ENCODE results near the gene EPHB3.

The EPHB3 gene

DNA sequence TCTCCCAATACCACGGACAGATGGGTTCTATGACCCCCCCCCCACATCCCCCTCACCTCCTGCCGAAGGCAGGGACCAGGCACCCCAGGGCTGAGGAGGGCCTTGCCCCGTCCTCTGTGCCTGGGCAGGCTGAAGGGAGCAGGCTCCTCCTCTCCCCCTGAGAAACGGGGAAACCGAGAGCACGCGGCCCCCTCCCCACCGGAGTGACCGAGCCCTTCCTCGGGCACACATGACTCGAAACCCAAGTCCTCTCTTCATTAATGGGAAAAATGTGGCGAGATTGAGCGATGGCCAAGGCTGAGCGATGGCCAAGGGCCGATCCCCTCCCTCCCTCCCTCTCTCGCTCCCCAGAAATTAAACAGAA lies 7.0 kb downstream of the EPHB3 start:
- TF ChIP-seq CTCF (IDR thresholded peaks at IDR 0.05; ENCODE audit: low read depth, low read length), result no peak
- H3K4me3 ChIP-seq (ENCODE audit: low read depth, low read length), result peak overlapping the region; percentile 46
- no peaks in the 10 kb centered on the region for H3K9me3 ChIP-seq (ENCODE audit: severe bottlenecking)
- H3K27me3 ChIP-seq (ENCODE audit: insufficient read depth, low read depth, severe bottlenecking), result no peaks in the 10 kb centered on the region
- DNase-seq, result no peak
- H3K27ac ChIP-seq, result peak overlapping the region; percentile 54; the same call in 1 of the 2 replicates
- H3K36me3 ChIP-seq, result peaks cover 11% of the 10 kb centered on the region

DNA sequence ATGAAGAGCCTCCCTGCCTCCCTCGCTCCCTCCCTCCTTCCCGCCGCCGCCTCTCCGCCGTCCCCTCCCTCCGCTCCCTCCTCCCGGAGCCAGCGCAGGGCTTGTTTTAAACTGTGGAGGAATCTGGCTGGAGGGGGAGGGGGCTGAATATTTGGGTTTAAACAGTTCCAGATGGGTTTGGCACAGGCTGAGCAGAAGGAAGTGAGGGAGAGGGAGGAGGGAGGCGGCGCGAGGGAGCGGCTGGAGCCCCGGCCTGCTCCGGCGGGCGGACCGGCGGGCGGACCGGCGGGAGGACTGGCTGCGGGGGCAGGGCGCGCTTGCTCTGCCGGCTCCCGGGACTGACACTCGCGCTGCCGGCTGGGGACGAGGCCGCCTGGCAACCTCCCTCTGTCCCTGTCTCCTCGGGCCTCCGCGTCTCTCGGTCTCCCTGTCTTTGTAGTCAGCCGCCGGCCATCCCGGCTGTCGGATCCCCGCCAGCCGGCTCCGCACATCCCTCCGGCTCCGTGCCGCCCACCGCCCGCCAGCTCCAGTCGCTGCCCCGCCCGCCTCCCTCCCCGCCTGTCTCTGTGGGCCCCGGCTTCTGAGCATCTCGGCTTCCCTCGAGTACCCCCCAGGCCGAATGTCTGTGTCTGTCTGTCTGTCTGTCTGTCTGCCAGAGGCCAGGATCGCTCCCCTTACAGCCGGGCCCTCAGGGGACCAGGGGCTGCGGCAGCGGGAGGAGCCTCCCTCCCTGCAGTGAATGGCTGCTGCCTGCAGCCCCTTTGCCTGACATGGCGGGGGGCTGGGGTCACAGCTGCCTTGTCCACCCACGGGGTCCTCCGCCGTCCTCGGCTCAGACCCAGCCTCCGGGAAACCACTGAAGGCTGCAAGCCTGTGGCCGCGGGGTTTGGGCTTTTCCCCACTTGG lies 7.6 kb downstream of the EPHB3 start:
- peak; percentile 52 for DNase-seq
- no peaks in the 10 kb centered on the region for H3K27me3 ChIP-seq (ENCODE audit: insufficient read depth, low read depth, severe bottlenecking)
- peak overlapping the region; percentile 46 for H3K4me3 ChIP-seq (ENCODE audit: low read depth, low read length)
- no peak for TF ChIP-seq CTCF (IDR thresholded peaks at IDR 0.05; ENCODE audit: low read depth, low read length)
- H3K27ac ChIP-seq, result peak overlapping the region; percentile 54; the same call in 1 of the 2 replicates
- H3K9me3 ChIP-seq (ENCODE audit: severe bottlenecking), result no peaks in the 10 kb centered on the region
- peaks cover 11% of the 10 kb centered on the region for H3K36me3 ChIP-seq

DNA sequence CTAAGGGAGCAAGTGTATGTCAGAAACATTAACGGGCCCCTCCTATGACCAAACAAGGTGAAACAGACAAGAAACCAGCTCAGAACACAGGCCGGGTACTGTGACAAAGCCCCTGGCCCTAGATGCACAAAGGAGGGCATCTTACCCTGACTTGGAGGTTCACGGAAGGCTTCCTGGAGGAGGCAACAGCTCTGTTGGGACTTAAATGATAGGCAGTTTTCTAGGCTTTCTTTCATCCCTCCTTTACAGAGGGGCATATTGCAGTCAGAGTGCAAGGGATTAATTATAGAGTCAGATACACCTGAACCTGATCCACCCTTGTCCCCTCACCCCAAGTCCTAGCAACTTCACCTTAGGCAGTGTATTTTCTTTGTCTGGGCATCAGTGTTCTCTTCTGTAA lies 8.4 kb downstream of the EPHB3 start:
- TF ChIP-seq CTCF (IDR thresholded peaks at IDR 0.05; ENCODE audit: low read depth, low read length), result no peak
- no peak overlapping the region for H3K27ac ChIP-seq
- H3K9me3 ChIP-seq (ENCODE audit: severe bottlenecking), result no peaks in the 10 kb centered on the region
- H3K27me3 ChIP-seq (ENCODE audit: insufficient read depth, low read depth, severe bottlenecking), result no peaks in the 10 kb centered on the region
- DNase-seq, result no peak
- no peak overlapping the region for H3K4me3 ChIP-seq (ENCODE audit: low read depth, low read length)
- H3K36me3 ChIP-seq, result peaks cover 11% of the 10 kb centered on the region

DNA sequence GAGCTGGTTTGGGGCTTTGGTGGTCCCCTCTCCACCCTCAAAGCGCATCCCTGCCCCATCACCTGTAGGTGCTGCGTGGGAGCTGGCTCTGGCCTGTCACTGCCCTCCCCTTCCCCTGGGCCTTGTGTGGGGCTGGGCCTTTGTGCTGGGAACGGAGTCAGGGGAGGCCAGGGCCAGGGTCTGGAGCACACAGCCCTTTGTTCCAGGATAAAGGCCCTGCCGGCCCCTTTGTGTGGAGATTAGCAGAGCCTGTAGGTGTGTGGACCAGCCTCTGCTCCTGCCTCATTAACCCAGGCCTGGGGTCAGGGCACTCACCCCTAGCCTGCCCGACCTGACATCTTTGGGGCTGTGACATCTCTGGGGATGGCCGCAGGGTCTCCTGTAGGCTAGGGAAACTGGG lies 8.9 kb downstream of the EPHB3 start:
- no peak overlapping the region for H3K4me3 ChIP-seq (ENCODE audit: low read depth, low read length)
- DNase-seq, result no peak
- no peak overlapping the region; the same call in 1 of the 2 replicates for H3K27ac ChIP-seq
- no peaks in the 10 kb centered on the region for H3K9me3 ChIP-seq (ENCODE audit: severe bottlenecking)
- no peak for TF ChIP-seq CTCF (IDR thresholded peaks at IDR 0.05; ENCODE audit: low read depth, low read length)
- H3K36me3 ChIP-seq, result peaks cover 11% of the 10 kb centered on the region
- H3K27me3 ChIP-seq (ENCODE audit: insufficient read depth, low read depth, severe bottlenecking), result no peaks in the 10 kb centered on the region

DNA sequence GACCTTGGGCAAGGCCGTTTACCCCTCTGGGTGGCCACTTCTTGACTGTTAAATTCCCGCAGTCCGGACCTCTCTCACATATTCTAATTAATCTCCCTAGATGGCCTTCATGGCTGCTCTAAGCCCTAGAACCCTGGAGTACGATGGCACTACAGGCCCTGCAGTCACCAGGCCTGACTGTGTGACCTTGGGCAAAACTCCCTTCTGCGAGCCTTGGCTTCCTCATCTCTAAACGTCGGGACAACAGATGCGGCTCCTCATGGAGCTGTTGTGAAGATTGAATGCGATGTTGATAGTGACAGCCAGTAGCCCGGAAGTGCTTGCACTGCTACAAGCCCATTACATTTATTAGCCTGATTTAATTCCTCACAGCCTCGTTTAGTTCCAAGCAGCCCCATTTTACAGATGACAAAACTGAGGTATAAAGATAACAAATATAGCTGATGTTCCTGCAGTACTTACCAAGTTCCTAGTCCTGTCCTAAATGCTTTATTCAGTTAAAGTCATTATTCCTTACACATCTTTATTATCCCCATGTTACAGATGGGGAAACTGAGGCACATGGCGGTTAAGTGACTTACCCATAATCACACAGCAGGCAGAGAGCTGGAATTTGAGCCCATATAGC lies 10.3 kb downstream of the EPHB3 start:
- Histone ChIP-seq H3K36me3 (peaks cover 18% of the 10 kb centered on the region), H3K27me3 (ENCODE audit: insufficient read depth, low read depth, severe bottlenecking) (no peaks in the 10 kb centered on the region), H3K4me3 (ENCODE audit: low read depth, low read length) (no peak overlapping the region), H3K9me3 (ENCODE audit: severe bottlenecking) (no peaks in the 10 kb centered on the region), H3K27ac (no peak overlapping the region)
- no peak for DNase-seq
- no peak for TF ChIP-seq CTCF (IDR thresholded peaks at IDR 0.05; ENCODE audit: low read depth, low read length)

All from WERI-Rb-1 (cell line).